HG03565 (cell line): Measurements from ENCODE around the gene PCCA.
"Not testable (repeated sequence)": the region's sequence is repeated elsewhere in the genome, so short reads cannot be mapped to it uniquely, and the experiment has no call there.

Experiments used
- ATAC-seq: cut with Tn5 transposase; IDR thresholded peaks from one replicate; pipeline ENCODE4 v1.9.1; 2021; ENCODE audit warnings: mild to moderate bottlenecking, moderate library complexity; ENCODE audit not compliant: unreplicated experiment

The PCCA gene, protein sequence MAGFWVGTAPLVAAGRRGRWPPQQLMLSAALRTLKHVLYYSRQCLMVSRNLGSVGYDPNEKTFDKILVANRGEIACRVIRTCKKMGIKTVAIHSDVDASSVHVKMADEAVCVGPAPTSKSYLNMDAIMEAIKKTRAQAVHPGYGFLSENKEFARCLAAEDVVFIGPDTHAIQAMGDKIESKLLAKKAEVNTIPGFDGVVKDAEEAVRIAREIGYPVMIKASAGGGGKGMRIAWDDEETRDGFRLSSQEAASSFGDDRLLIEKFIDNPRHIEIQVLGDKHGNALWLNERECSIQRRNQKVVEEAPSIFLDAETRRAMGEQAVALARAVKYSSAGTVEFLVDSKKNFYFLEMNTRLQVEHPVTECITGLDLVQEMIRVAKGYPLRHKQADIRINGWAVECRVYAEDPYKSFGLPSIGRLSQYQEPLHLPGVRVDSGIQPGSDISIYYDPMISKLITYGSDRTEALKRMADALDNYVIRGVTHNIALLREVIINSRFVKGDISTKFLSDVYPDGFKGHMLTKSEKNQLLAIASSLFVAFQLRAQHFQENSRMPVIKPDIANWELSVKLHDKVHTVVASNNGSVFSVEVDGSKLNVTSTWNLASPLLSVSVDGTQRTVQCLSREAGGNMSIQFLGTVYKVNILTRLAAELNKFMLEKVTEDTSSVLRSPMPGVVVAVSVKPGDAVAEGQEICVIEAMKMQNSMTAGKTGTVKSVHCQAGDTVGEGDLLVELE

DNA sequence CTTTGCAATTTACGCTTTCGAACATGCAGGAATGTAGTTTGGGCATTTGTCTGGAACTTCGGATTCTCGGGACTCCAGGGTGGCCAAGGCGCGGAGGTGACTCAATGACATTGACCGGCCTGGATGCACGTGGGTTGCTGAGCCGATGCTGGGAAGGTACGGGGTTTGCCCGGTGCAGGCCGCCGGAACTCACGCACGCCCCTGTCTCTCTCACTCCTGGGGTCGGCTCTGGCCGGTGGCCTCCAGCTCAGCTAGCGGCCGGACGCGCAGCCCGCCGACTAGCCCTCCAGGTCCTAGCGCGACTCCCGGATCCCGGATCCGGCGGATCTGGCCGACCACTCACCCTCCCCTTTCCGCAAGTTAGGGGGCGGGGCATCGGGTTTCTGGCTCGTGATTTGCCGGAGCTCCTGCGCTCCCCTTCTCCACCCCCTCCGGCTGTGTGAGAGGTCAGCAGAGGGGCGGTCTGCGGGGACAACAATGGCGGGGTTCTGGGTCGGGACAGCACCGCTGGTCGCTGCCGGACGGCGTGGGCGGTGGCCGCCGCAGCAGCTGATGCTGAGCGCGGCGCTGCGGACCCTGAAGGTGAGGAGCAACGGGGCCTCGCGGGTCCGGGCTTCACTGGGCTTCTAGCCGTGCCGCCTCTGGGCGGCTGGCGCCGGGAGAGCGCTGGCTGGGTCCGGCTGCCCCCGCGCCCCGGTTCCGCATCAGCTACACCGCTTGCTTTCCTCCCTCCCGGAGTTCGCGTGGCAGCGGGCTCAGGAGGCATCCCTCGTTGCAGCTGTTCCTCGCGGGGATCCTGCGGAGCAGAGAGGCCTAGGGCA lies at the start of gene PCCA:
PCCA (plus strand) TSS at position 450 of the 821 bp plus-strand sequence; CDS start at position 478, 28 bp downstream.
- ATAC-seq = peak; percentile 91

DNA sequence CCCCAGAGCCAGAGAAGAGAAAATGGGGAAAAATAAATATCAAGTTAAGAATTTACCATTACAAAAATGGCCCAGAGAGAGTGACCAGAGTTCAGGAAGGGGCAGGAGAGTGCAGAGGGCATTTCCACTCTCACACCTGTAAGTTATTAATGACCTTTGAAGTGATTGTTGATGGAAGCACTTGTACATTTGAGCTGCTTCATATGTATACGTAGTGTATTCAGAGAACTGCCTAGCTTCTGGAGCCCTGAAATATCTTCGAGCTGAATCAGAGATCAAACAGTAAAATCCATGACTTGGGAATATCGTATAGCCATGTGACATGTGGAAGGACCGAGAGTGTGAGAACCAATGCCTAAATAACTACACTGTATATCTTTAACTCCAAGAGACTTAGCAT lies 49.2 kb upstream of the PCCA start:
- ATAC-seq = no peak

DNA sequence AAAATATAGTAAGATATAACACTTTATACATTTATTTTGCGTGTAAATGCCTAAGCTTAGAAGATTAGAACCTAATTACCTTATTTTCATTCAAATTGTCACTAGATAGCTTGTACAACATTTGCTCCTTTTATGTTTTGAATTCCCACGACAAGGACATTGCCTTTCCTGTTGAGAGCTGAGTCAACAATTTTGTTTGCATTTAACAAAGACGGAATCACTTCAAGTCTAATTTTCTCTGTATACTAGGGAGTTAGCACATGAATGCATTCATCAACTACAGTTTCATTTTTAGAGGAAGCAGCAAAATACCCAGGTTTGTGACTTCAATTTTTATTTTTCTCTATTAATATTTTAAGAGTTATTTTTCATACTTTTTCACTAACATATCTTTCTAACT lies 48.7 kb upstream of the PCCA start:
- ATAC-seq = no peak

DNA sequence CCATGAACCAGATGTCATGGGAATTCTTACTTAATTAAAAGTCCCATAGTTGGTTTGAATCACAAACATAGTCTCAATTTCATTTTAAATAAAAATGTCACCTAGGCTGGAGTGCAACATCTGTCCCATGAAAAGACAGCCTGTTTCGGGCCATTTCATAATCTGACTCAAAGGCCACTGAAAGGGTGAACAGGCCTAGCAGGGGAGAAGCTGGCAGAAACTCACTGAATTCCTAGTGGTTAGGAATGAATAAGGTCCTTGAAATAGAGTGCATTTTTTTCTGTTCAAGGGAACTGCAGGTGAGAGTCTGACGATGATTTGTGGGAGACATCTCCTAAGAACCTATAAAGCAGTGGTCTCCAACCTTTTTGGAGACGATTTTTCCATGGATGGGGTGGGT lies 44.0 kb upstream of the PCCA start:
- ATAC-seq = no peak

DNA sequence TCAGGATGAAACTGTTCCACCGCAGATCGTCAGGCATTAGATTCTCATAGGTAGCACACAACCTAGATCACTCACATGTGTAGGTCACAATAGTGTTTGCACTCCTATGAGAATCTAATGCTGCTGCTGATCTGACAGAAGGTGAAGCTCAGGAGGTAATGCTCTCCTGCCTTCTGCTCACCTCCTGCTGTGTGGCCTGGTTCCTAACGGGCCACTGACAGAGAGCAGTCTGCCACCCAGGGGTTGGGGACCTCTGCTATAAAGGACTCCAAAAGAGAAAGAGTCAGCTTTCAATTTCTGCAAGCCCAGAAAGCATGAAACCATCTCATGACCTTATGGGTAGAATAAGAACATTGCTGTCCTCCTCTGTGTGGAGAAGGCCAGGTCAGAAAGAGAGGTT lies 43.5 kb upstream of the PCCA start:
- ATAC-seq = no peak

DNA sequence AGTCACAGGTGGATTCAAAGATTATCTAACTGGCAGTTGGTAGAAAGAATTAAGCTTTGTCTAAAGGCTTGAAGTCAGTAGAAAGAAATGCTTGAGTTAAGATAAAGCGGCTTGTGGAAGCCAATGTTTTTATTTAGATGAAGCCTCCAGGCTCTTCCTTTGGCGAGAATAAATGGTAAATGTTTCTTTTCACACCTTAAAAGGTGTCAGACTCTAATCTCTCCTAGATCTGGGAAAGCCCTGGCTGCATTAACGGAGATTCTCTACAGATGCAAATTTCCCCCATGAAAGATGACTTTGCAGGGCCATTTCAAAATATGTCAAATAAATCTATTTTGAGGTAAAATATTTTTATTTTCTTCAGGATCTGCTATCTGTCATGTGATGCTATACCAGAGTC lies 37.8 kb upstream of the PCCA start:
- ATAC-seq = no peak

DNA sequence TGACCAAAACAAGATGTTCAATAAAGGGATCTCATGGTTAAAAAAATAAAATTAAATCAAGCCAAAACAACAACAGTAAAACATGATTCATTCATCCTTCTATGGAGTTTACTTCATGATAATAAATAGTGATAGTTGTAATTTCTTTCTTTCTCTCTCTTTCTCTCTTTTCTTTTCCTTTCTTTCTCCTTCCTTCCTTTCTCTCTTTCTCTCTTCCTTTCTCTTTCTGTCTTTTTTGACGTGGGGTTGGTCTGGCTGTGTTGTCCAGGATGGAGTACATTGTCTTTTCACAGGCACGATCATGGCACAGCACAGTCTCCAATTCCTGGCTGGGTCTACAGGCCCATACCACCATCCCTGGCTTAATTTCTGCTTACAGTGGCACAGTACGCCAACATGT lies 29.1 kb upstream of the PCCA start:
- ATAC-seq = no peak

DNA sequence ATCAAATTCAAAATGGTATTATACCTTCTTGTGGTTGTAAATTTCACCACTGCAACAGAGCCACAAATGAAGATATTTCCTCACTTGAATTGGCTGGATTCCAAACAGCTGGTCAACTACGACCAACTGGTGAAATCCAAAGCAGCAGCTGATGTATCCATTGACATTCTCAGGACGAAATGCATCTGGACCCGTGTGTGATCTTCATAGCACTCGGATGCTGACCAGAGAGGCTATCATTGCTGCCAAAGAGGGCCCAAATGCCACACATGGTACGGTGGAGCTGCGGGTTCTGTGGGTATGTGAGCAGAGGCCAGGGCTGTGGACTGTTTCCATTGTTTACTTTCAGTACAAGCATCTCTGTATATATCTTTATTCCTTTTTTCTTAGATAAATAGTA lies 25.6 kb upstream of the PCCA start:
- no peak for ATAC-seq

DNA sequence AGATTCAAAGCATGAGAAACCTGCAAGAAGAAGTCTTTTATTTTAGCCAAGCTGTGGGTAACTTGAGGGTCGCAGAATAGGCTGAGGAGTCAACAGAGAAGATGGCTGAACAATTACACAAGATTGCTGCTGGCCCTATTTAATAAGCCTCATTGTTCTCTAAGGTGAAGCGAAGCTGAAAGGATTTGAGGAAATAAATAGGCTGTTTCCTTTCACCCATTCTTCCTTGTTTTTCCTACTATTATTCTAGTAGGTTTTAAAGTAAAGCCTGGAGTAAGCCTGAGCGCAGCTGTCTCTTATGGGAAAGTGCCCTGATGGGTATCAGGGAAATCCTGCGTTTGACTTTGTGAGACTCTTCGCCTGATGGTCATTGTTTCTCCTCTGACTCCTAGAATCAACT lies 25.0 kb upstream of the PCCA start:
- no peak for ATAC-seq

DNA sequence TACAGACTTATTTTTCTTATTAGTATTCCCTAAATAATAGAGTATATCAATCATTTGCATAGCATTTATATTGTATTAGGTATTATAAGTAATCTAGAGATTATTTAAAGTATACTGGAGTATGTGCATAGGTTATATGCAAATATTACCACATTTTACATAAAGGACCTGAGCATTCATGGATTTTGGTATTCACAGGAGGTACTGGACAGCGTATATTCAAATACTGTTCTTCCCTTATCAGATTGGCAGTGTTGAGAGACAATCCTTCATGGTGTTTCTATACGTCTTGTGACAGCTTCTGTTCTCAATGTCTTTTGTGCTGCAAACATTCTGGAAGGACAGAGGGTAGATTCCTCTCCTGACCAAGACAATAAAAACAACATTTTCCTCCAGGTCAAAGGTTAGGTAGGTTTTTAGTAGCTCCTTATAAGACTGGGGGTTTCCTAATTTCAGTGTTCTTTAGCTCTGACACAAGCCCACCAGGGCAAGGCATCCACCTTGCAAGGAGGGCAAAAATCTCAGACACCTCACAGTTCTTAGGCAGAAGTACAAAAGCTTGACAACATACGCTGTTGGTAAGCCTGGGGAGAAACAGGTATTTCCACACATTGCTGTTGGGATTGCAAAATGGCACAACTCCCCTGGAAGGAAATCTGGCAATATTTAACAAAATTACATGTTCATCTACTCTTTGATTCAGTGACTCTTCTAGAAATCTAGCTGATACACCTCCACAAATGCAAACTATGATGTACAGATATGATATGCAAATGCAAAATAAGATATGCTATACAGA lies 20.6 kb upstream of the PCCA start:
- no peak for ATAC-seq

DNA sequence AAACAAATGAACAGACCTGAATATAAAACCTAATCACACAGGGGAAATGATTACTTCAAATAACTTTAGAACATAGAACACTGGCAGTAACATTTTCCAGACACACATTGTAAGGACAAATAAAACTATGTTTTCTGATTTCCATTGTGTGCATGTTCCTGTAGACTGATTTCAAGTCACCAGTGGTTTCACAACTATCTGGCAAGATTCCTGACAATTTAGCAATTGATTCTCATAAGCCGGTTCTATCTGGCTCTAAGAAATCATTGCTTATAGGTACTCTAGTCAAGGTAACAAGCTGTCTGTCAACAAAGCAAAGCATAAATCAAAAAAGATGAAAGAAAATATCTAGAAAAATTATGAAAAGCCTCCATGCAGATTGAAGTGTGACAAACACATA lies 19.6 kb upstream of the PCCA start:
- no peak for ATAC-seq

DNA sequence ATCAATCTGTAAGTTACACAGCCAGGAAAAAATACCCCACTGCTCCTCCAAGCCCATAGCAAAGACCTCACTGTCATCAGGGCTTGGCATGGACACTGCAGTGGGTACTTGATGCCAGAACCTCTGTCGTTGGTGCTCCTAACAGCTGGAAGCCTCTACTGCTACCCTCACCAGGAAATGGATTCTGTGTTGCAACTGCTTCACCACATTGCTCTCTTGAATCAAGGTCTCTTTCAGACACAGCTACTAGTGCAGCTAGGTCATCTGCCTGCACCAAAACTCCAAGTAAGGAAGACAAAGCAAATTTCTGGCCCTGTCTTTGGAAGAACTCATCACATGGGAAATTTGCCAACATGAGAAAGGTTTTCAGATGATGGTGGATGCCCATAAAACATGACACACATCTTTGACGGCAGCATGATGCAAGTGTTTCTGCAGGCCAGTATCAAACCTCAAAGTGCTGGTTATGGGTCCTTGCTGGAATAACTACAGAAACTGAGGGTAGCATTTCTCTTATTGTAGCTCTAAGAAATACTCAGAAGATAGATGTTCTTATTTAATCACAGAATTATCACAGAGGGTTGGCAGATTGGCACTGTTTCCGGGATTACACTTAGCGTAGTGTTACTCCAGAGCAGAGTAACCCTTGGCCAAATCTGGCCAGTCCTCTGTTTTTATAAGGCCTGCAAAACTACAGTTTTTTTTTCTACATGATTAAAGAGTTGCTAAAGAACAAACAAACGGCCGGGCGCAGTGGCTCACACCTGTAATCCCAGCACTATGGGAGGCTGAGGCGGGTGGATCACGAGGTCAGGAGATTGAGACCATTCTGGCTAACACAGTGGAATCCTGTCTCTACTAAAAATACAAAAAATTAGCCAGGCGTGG lies 12.9 kb upstream of the PCCA start:
- no peak for ATAC-seq

DNA sequence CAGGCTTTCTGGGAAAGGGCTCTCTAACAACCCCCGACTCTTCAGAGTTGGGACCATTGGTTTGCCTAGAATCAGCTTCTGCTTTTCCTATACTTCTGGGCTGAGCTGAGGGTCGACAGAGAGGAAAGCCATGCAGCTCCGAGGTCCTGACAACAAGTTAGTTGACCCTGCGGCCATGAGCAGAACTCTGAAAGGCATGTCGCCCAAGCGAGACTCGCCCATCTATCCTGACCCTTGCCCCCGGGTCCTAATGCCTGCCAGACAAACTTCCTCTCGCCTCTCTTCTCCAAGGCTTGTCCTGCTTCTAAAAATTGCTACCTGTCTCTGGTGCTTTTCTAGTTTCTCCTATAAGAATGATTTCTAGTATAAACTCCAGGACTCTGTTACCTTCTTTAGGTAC lies 9.9 kb upstream of the PCCA start:
- ATAC-seq = not testable (repeated sequence)

DNA sequence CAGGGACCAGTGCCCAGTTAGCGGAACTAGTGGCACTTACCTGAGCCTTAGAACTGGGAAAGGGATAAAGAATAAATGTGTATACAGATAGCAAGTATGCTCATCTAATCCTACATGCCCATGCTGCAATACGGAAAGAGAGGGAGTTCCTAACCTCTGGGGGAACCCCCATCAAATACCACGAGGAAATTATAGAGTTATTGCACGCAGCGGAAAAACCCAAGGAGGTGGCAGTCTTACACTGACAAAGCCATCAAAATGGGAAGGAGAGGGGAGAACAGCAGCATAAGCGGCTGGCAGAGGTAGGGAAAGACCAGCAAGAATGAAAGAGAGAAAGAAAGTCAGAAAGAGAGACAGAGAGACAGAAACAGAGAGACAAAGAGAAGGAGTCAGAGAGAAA lies 5.5 kb upstream of the PCCA start:
- not testable (repeated sequence) for ATAC-seq

DNA sequence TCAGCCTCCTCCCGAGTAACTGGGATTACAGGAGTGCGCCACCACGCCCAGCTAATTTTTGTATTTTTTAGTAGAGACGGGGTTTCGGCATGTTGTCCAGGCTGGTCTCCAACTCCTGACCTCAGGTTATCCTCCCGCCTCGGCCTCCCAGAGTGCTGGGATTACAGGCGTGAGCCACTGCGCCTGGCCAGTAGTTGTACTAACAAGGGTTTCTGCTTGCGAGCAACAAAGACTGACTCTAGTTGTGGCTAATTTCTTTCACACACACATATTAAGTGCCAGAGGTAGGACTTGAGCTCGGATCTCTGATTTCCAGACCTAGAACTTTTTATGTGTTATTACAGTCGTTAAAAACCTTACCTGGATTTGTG lies 635 bp upstream of the PCCA start:
- ATAC-seq = no peak

DNA sequence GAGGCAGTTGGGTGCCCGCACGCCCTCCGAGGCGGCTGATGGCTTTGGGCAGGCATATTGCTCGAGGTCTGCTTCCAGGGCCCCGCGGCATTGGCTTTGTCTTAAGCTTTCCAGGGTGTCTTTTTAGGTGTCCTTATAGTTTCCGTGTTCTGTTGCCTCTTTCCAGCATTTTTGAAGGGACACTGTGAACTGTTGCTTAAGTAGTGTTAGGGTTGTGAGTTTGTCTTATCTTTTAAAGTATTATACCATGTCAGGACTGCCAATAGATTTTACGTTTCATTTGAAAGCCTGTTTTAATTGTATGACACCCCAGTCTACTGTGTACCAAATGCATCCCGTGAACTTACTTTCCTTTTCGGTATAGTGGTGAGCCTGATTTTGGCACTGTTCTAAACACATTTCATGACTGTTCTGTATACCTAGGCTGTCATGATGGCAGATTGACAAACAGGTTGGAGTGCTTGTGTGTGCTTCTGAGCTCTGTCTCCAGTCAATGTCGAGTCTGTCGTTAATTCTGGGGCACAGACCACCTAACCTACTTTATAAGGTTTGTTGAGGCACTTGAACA lies 656 bp downstream of the PCCA start:
- ATAC-seq = no peak

DNA sequence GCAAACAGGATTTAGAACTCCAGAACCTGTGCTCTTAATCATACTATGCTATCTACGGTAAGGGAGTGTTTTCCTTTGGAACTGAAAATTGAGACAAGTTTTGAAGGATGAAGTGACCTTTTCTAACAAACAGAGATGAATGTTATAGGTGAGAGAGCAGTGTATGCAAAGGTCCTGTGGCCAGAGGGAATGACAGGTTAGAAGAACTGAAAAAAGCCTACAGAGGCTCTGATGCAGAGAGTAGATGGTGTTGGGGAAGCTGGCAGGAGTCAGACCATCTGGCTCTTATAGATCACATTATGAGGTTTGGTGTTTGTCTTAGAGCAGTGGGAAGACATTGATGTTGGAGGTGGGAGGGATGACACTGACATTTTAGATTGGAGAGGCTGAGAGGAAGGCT lies 2.0 kb downstream of the PCCA start:
- no peak for ATAC-seq

DNA sequence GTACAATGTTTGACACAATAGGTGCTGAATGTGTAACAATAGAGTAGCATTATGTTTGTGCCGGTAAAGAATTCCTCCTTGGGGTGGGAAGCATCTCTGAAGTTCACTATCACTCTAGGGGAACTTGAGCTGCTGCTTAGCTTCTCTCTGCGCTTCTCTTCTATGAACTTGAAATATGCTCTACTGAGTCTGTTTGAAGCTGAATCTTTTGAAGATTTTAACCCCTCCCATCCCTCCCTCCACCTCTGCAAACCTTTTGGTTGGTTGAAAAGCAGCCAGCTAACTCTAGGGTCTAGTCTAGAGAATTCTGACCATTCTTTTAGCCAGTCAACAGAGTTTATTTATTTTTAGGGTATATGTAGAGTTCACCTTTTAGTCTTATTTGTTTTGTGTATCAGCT lies 2.5 kb downstream of the PCCA start:
- no peak for ATAC-seq

DNA sequence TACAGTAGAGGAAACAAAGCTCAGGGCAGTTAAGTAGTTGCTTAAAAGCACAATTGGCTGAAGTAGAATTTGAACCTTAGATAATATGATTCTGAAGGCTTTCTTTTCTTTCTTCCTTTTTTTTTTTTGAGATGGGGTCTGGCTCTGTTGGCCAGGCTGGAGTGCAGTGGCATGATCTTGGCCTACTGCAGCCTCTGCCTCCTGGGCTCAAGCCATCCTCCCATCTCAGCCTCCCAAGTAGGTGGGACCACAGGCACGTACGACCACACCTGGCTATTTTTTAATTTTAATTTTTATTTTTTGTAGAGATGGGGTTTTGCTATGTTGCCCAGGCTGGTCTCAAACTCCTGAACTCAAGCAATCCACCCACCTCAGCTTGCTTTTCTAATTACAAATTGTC lies 3.4 kb downstream of the PCCA start:
- not testable (repeated sequence) for ATAC-seq

DNA sequence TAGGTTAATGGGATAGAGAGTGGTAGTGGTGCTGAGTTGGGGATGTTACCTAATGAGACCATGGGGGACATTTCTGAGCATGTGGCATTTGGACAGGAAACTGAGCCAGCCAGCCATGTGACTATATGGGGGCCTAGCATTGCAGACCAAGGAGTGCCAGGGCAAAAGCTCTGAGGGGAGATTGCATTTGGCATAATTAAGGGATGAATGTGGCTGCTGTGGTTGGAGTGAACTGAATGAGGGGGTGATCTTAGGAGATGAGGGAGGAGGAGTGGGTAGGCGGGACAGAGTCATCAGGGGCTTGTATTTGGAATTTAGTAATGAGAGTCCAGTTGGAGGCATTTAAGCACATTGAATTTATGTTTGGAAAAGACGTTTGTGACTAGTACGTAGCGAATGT lies 6.6 kb downstream of the PCCA start:
- ATAC-seq = no peak
